ENCODE data around the gene ITGB8.
A peak's percentile ranks its signal among the peaks of the same experiment; 100 is the strongest.
"Not testable (repeated sequence)": the region's sequence is repeated elsewhere in the genome, so short reads cannot be mapped to it uniquely, and the experiment has no call there.

ITGB8 gene

GRCh38 chr7:20381406-20382034, 50.8 kb downstream of the ITGB8 start:
- no peak for DNase-seq (ENCODE audit: low read depth)

GRCh38 chr7:20383351-20383750, 52.7 kb downstream of the ITGB8 start:
- DNase-seq (ENCODE audit: low read depth), result no peak

GRCh38 chr7:20385126-20385525, 54.4 kb downstream of the ITGB8 start:
- DNase-seq (ENCODE audit: low read depth), result peak; percentile 54

GRCh38 chr7:20388084-20388483, 57.4 kb downstream of the ITGB8 start:
- no peak for DNase-seq (ENCODE audit: low read depth)

GRCh38 chr7:20389192-20389591, 58.5 kb downstream of the ITGB8 start:
- DNase-seq (ENCODE audit: low read depth), result not testable (repeated sequence)

GRCh38 chr7:20393021-20393610, 62.4 kb downstream of the ITGB8 start:
- no peak for DNase-seq (ENCODE audit: low read depth)

GRCh38 chr7:20393616-20394015, 62.9 kb downstream of the ITGB8 start:
- no peak for DNase-seq (ENCODE audit: low read depth)

- no peak for DNase-seq (ENCODE audit: low read depth)
These were observed 63.6 kb downstream of the ITGB8 start for GRCh38 chr7:20394284-20394683.

- no peak for DNase-seq (ENCODE audit: low read depth)
These were observed 64.4 kb downstream of the ITGB8 start for GRCh38 chr7:20395104-20395503.

GRCh38 chr7:20395511-20395910, 64.8 kb downstream of the ITGB8 start:
- no peak for DNase-seq (ENCODE audit: low read depth)

GRCh38 chr7:20399521-20399920, 68.8 kb downstream of the ITGB8 start:
- DNase-seq (ENCODE audit: low read depth), result no peak

GRCh38 chr7:20401861-20402746, 71.4 kb downstream of the ITGB8 start:
- DNase-seq (ENCODE audit: low read depth), result peak; percentile 73

- DNase-seq (ENCODE audit: low read depth), result no peak
These were observed 72.1 kb downstream of the ITGB8 start for GRCh38 chr7:20402747-20403230.

GRCh38 chr7:20403331-20403730, 72.6 kb downstream of the ITGB8 start:
- peak; percentile 89 for DNase-seq (ENCODE audit: low read depth)

- DNase-seq (ENCODE audit: low read depth), result no peak
These were observed 73.6 kb downstream of the ITGB8 start for GRCh38 chr7:20404320-20404719.

GRCh38 chr7:20407585-20408466, 77.1 kb downstream of the ITGB8 start:
- DNase-seq (ENCODE audit: low read depth), result peak; percentile 61

GRCh38 chr7:20408467-20408826, 77.7 kb downstream of the ITGB8 start:
- peak; percentile 62 for DNase-seq (ENCODE audit: low read depth)

GRCh38 chr7:20409961-20410360, 79.3 kb downstream of the ITGB8 start:
- DNase-seq (ENCODE audit: low read depth), result no peak

- DNase-seq (ENCODE audit: low read depth), result no peak
These were observed 80.7 kb downstream of the ITGB8 start for GRCh38 chr7:20411372-20411771.

GRCh38 chr7:20412032-20412431, 81.3 kb downstream of the ITGB8 start:
- DNase-seq (ENCODE audit: low read depth), result no peak

- DNase-seq (ENCODE audit: low read depth), result no peak
These were observed 86.6 kb downstream of the ITGB8 start for GRCh38 chr7:20417260-20417659.
